GM23338 (cell line): ENCODE data around the gene CATSPERE. TPM values are rescaled to one million over a fixed set of nuclear protein-coding genes. Genes with fewer than 3 reads are reported as not detected.

ENCODE experiments used
- ATAC-seq: fragments of 200-7000 bp; cut with Tn5 transposase; 3 replicates; pipeline ENCODE4 v1.9.1; 2020
- DNase-seq: peaks from one replicate; pipeline ENCODE4 v3.0.0-alpha.2; 2015; ENCODE audit warnings: low spot score
- H2AFZ ChIP-seq: fragments of 200-600 bp; sonication (generic); 2 replicates; pipeline ENCODE4 v1.8.0; 2016; ENCODE audit warnings: antibody characterized with exemption, mild to moderate bottlenecking, moderate library complexity
- H3F3A ChIP-seq: fragments of 200-600 bp; sonication (generic); replicated peaks from 2 replicates; pipeline ENCODE4 v1.8.0; 2017; ENCODE audit warnings: antibody characterized with exemption, mixed run types, low read depth
- H3K27ac ChIP-seq: fragments of 200-600 bp; sonication (generic); 2 replicates; pipeline ENCODE4 v1.6.1; 2016; ENCODE audit warnings: low read depth
- H3K27me3 ChIP-seq: fragments of 200-600 bp; sonication (generic); 2 replicates; pipeline ENCODE4 v1.8.0; 2016; ENCODE audit warnings: mild to moderate bottlenecking, mixed run types, moderate library complexity; ENCODE audit not compliant: insufficient read depth
- H3K36me3 ChIP-seq: fragments of 200-600 bp; sonication (generic); 2 replicates; pipeline ENCODE4 v1.8.0; 2016; ENCODE audit warnings: mild to moderate bottlenecking; ENCODE audit not compliant: insufficient read depth
- H3K4me1 ChIP-seq: fragments of 200-600 bp; sonication (generic); 2 replicates; pipeline ENCODE4 v1.8.0; 2016; ENCODE audit warnings: mild to moderate bottlenecking, moderate library complexity; ENCODE audit not compliant: insufficient read depth
- H3K4me2 ChIP-seq: fragments of 200-600 bp; sonication (generic); 2 replicates; pipeline ENCODE4 v1.7.1; 2017; ENCODE audit warnings: mixed run types
- H3K4me3 ChIP-seq: fragments of 200-600 bp; sonication (generic); 2 replicates; pipeline ENCODE4 v1.6.1; 2016; ENCODE audit warnings: mixed run types
- H3K79me2 ChIP-seq: fragments of 200-600 bp; sonication (generic); replicated peaks from 2 replicates; pipeline ENCODE4 v1.8.0; 2017; ENCODE audit warnings: mild to moderate bottlenecking; ENCODE audit not compliant: insufficient read depth
- H3K9me2 ChIP-seq: fragments of 200-600 bp; sonication (generic); 2 replicates; pipeline ENCODE4 v1.8.0; 2017; ENCODE audit not compliant: insufficient read depth
- H4K20me1 ChIP-seq: fragments of 200-600 bp; sonication (generic); replicated peaks from 2 replicates; pipeline ENCODE4 v1.8.0; 2017; ENCODE audit warnings: mild to moderate bottlenecking; ENCODE audit not compliant: insufficient read depth
- H3K27ac Mint-ChIP-seq: 2 replicates; pipeline ENCODE4 v1.8.0; 2020; ENCODE audit warnings: inconsistent platforms, mild to moderate bottlenecking, moderate library complexity, mixed read lengths
- H3K27me3 Mint-ChIP-seq: 3 replicates; pipeline ENCODE4 v1.8.0; 2022; ENCODE audit warnings: low read depth, mild to moderate bottlenecking, moderate library complexity, mixed read lengths, inconsistent platforms; ENCODE audit not compliant: insufficient read depth, poor library complexity
- H3K36me3 Mint-ChIP-seq: 3 replicates; pipeline ENCODE4 v1.8.0; 2021; ENCODE audit warnings: low read depth, mild to moderate bottlenecking, inconsistent platforms, moderate library complexity, mixed read lengths
- H3K4me1 Mint-ChIP-seq: 3 replicates; pipeline ENCODE4 v1.8.0; 2020; ENCODE audit warnings: mild to moderate bottlenecking, inconsistent platforms, mixed read lengths
- H3K4me3 Mint-ChIP-seq: 3 replicates; pipeline ENCODE4 v1.8.0; 2021; ENCODE audit warnings: moderate library complexity, mild to moderate bottlenecking, inconsistent platforms, mixed read lengths
- H3K9me3 Mint-ChIP-seq: 3 replicates; pipeline ENCODE4 v1.8.0; 2020; ENCODE audit warnings: moderate library complexity, mild to moderate bottlenecking, inconsistent platforms, mixed read lengths
- CREB1 ChIP-seq: fragments of 250-450 bp; sonication (Bioruptor Pico); IDR thresholded peaks from 2 replicates; pipeline ENCODE4 v1.5.0; 2020; ENCODE audit warnings: low read depth, mild to moderate bottlenecking, moderate library complexity
- EZH2 ChIP-seq: fragments of 200-600 bp; sonication (generic); IDR thresholded peaks from one replicate; pipeline ENCODE4 v1.8.0; 2017; ENCODE audit warnings: antibody characterized with exemption, mild to moderate bottlenecking, low read depth; ENCODE audit not compliant: unreplicated experiment
- EZH2phosphoT487 ChIP-seq: fragments of 200-600 bp; sonication (generic); IDR thresholded peaks from one replicate; pipeline ENCODE4 v1.8.1; 2018; ENCODE audit warnings: antibody characterized with exemption; ENCODE audit not compliant: unreplicated experiment
- JUNB ChIP-seq: IDR thresholded peaks from one replicate; pipeline ENCODE4 v1.6.1; 2016; ENCODE audit warnings: antibody characterized with exemption; ENCODE audit not compliant: unreplicated experiment
- NANOG ChIP-seq: IDR thresholded peaks from 2 replicates; pipeline ENCODE4 v1.6.1; 2016; ENCODE audit warnings: antibody characterized with exemption, borderline replicate concordance
- POLR2AphosphoS5 ChIP-seq: IDR thresholded peaks from 2 replicates; pipeline ENCODE4 v1.6.1; 2016; ENCODE audit warnings: antibody characterized with exemption, low read depth
- STAT1 ChIP-seq: IDR thresholded peaks from one replicate; pipeline ENCODE4 v1.6.1; 2016; ENCODE audit warnings: antibody characterized with exemption; ENCODE audit not compliant: unreplicated experiment
- ZNF114 ChIP-seq: fragments of 250-450 bp; sonication (Bioruptor Pico); IDR thresholded peaks from 2 replicates; pipeline ENCODE4 v1.5.0; 2020; ENCODE audit warnings: mild to moderate bottlenecking, moderate library complexity
- ZNF331 ChIP-seq: fragments of 250-450 bp; sonication (Bioruptor Pico); IDR thresholded peaks from 2 replicates; pipeline ENCODE4 v1.5.0; 2020; ENCODE audit warnings: low read depth, mild to moderate bottlenecking, moderate library complexity
- polyA plus RNA-seq: library from polyadenylated mRNA; unstranded; fragments of >200 nt; fragmentation: Nextera tagmentation; extraction: Ambion mirVana; gene quantifications from 2 replicates; pipeline ENCODE4 v1.2.1, GENCODE V29; 2016
- total RNA-seq: library from RNA; depleted of rRNA; stranded (reverse); fragments of >200 nt; shearing (Covaris generic); gene quantifications from 2 replicates; pipeline ENCODE4 v1.2.3, GENCODE V29; 2014
- TF ChIP-seq, protein P1 (sequence below): IDR thresholded peaks from 2 replicates; pipeline ENCODE4 v1.6.1; 2016; ENCODE audit warnings: antibody characterized with exemption
- TF ChIP-seq, protein P2 (sequence below): IDR thresholded peaks from one replicate; pipeline ENCODE4 v1.6.1; 2018; ENCODE audit warnings: antibody characterized with exemption; ENCODE audit not compliant: unreplicated experiment
- TF ChIP-seq, protein P3 (sequence below), 2 experiments: fragments of 200-600 bp in 1 of 2; sonication (generic) in 1 of 2; conservative IDR thresholded peaks; 2 replicates each; pipeline versions ENCODE4 v1.5.1 to v1.6.1; 2016 to 2017; ENCODE audit warnings: antibody characterized with exemption in 2 of 2, low read depth in 2 of 2, mild to moderate bottlenecking in 2 of 2, moderate library complexity in 1 of 2
- TF ChIP-seq, protein P4 (sequence below): fragments of 250-450 bp; sonication (Bioruptor Pico); IDR thresholded peaks from 2 replicates; pipeline ENCODE4 v1.5.0; 2020; ENCODE audit warnings: mild to moderate bottlenecking, moderate library complexity

Gene CATSPERE
- total and polyA plus RNA-seq, 2 experiments from 2014 or later = 0.70 TPM; not detected in 1

DNA sequence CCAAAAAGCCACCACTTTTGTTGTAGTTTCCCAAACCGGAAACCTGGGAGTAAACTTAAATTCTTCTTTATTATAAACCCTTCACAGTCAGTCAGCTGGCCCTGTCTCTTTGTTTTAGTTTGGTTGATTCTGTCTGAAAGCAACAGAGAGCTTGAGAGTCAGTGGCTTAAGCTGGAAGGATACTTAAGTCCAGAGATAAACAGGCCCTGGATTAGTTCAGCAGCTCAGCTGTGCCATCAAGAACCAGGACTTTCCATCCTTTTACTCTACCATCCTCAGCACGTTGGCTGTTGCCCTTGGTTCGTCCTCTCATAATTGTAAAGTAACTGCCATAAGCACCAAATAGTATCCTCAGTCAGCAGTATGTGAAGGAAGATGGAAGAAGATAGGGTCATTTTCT is 196.3 kb downstream of the CATSPERE start:
- H3K36me3 ChIP-seq = peaks cover 5% of the 10 kb centered on the region
- peaks cover 39% of the 10 kb centered on the region for H3K4me1 ChIP-seq
- no peak overlapping the region for H3K27ac Mint-ChIP-seq
- H3K4me3 ChIP-seq = no peak overlapping the region
- ATAC-seq (no peak), DNase-seq (no peak)
- no peaks in the 10 kb centered on the region for H3K9me2 ChIP-seq
- H4K20me1 ChIP-seq = peaks cover 38% of the 10 kb centered on the region; the same call in 1 of the 2 replicates
- no peaks in the 10 kb centered on the region for H3F3A ChIP-seq
- TF ChIP-seq, protein P1, sequence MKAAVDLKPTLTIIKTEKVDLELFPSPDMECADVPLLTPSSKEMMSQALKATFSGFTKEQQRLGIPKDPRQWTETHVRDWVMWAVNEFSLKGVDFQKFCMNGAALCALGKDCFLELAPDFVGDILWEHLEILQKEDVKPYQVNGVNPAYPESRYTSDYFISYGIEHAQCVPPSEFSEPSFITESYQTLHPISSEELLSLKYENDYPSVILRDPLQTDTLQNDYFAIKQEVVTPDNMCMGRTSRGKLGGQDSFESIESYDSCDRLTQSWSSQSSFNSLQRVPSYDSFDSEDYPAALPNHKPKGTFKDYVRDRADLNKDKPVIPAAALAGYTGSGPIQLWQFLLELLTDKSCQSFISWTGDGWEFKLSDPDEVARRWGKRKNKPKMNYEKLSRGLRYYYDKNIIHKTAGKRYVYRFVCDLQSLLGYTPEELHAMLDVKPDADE = no peak
- TF ChIP-seq ZNF114 (CRISPR knock-in tag) (no peak), CREB1 (CRISPR knock-in tag) (no peak), NANOG (no peak), JUNB (no peak), EZH2phosphoT487 (no peak), ZNF331 (CRISPR knock-in tag) (no peak), EZH2 (no peak), STAT1 (no peak), POLR2AphosphoS5 (no peak)
- TF ChIP-seq, protein P2, sequence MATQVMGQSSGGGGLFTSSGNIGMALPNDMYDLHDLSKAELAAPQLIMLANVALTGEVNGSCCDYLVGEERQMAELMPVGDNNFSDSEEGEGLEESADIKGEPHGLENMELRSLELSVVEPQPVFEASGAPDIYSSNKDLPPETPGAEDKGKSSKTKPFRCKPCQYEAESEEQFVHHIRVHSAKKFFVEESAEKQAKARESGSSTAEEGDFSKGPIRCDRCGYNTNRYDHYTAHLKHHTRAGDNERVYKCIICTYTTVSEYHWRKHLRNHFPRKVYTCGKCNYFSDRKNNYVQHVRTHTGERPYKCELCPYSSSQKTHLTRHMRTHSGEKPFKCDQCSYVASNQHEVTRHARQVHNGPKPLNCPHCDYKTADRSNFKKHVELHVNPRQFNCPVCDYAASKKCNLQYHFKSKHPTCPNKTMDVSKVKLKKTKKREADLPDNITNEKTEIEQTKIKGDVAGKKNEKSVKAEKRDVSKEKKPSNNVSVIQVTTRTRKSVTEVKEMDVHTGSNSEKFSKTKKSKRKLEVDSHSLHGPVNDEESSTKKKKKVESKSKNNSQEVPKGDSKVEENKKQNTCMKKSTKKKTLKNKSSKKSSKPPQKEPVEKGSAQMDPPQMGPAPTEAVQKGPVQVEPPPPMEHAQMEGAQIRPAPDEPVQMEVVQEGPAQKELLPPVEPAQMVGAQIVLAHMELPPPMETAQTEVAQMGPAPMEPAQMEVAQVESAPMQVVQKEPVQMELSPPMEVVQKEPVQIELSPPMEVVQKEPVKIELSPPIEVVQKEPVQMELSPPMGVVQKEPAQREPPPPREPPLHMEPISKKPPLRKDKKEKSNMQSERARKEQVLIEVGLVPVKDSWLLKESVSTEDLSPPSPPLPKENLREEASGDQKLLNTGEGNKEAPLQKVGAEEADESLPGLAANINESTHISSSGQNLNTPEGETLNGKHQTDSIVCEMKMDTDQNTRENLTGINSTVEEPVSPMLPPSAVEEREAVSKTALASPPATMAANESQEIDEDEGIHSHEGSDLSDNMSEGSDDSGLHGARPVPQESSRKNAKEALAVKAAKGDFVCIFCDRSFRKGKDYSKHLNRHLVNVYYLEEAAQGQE = no peak
- TF ChIP-seq, protein P3, sequence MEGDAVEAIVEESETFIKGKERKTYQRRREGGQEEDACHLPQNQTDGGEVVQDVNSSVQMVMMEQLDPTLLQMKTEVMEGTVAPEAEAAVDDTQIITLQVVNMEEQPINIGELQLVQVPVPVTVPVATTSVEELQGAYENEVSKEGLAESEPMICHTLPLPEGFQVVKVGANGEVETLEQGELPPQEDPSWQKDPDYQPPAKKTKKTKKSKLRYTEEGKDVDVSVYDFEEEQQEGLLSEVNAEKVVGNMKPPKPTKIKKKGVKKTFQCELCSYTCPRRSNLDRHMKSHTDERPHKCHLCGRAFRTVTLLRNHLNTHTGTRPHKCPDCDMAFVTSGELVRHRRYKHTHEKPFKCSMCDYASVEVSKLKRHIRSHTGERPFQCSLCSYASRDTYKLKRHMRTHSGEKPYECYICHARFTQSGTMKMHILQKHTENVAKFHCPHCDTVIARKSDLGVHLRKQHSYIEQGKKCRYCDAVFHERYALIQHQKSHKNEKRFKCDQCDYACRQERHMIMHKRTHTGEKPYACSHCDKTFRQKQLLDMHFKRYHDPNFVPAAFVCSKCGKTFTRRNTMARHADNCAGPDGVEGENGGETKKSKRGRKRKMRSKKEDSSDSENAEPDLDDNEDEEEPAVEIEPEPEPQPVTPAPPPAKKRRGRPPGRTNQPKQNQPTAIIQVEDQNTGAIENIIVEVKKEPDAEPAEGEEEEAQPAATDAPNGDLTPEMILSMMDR (conservative IDR thresholded peaks at IDR 0.05; ENCODE audit: low read depth in 2 of 2) = no peak
- TF ChIP-seq, protein P4, sequence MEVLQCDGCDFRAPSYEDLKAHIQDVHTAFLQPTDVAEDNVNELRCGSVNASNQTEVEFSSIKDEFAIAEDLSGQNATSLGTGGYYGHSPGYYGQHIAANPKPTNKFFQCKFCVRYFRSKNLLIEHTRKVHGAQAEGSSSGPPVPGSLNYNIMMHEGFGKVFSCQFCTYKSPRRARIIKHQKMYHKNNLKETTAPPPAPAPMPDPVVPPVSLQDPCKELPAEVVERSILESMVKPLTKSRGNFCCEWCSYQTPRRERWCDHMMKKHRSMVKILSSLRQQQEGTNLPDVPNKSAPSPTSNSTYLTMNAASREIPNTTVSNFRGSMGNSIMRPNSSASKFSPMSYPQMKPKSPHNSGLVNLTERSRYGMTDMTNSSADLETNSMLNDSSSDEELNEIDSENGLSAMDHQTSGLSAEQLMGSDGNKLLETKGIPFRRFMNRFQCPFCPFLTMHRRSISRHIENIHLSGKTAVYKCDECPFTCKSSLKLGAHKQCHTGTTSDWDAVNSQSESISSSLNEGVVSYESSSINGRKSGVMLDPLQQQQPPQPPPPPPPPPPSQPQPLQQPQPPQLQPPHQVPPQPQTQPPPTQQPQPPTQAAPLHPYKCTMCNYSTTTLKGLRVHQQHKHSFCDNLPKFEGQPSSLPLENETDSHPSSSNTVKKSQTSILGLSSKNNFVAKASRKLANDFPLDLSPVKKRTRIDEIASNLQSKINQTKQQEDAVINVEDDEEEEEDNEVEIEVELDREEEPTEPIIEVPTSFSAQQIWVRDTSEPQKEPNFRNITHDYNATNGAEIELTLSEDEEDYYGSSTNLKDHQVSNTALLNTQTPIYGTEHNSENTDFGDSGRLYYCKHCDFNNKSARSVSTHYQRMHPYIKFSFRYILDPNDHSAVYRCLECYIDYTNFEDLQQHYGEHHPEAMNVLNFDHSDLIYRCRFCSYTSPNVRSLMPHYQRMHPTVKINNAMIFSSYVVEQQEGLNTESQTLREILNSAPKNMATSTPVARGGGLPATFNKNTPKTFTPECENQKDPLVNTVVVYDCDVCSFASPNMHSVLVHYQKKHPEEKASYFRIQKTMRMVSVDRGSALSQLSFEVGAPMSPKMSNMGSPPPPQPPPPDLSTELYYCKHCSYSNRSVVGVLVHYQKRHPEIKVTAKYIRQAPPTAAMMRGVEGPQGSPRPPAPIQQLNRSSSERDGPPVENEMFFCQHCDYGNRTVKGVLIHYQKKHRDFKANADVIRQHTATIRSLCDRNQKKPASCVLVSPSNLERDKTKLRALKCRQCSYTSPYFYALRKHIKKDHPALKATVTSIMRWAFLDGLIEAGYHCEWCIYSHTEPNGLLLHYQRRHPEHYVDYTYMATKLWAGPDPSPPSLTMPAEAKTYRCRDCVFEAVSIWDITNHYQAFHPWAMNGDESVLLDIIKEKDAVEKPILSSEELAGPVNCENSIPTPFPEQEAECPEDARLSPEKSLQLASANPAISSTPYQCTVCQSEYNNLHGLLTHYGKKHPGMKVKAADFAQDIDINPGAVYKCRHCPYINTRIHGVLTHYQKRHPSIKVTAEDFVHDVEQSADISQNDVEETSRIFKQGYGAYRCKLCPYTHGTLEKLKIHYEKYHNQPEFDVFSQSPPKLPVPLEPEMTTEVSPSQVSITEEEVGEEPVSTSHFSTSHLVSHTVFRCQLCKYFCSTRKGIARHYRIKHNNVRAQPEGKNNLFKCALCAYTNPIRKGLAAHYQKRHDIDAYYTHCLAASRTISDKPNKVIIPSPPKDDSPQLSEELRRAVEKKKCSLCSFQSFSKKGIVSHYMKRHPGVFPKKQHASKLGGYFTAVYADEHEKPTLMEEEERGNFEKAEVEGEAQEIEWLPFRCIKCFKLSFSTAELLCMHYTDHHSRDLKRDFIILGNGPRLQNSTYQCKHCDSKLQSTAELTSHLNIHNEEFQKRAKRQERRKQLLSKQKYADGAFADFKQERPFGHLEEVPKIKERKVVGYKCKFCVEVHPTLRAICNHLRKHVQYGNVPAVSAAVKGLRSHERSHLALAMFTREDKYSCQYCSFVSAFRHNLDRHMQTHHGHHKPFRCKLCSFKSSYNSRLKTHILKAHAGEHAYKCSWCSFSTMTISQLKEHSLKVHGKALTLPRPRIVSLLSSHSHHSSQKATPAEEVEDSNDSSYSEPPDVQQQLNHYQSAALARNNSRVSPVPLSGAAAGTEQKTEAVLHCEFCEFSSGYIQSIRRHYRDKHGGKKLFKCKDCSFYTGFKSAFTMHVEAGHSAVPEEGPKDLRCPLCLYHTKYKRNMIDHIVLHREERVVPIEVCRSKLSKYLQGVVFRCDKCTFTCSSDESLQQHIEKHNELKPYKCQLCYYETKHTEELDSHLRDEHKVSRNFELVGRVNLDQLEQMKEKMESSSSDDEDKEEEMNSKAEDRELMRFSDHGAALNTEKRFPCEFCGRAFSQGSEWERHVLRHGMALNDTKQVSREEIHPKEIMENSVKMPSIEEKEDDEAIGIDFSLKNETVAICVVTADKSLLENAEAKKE (CRISPR knock-in tag) = no peak
- H3K27me3 ChIP-seq = no peaks in the 10 kb centered on the region
- H3K4me3 Mint-ChIP-seq = no peak overlapping the region; the same call in 2 of the 3 replicates
- no peak overlapping the region for H3K4me2 ChIP-seq
- no peak overlapping the region for H3K27ac ChIP-seq
- H3K27me3 Mint-ChIP-seq = no peaks in the 10 kb centered on the region
- peaks cover 46% of the 10 kb centered on the region for H3K36me3 Mint-ChIP-seq
- H3K9me3 Mint-ChIP-seq = peaks cover 3% of the 10 kb centered on the region; the same call in 1 of the 3 replicates
- H3K79me2 ChIP-seq = peaks cover 91% of the 10 kb centered on the region
- H3K4me1 Mint-ChIP-seq = peaks cover 25% of the 10 kb centered on the region
- no peak overlapping the region for H2AFZ ChIP-seq
